ENCODE data around the gene WDHD1. TPM values are rescaled to one million over a fixed set of nuclear protein-coding genes. Genes with fewer than 3 reads are reported as not detected.

Gene WDHD1
- total and polyA plus RNA-seq, 2 of the 8 experiments (the other 6 are each of a cell fraction or from before 2014, with no cell fraction given), result 17.8 to 87.9 TPM

GRCh38 chr14:54891471-54892245, 135.2 kb downstream of the WDHD1 start:
- Histone ChIP-seq H3K23ac (ENCODE audit: insufficient read length) (no peak overlapping the region), H3K4me3 (ENCODE audit: extremely low read depth in 1 of 4, insufficient read depth in 2 of 4, low read depth in 3 of 4, low read length in 4 of 4) (no peak overlapping the region), H3K4me2 (ENCODE audit: insufficient read depth in 1 of 2, low read depth in 2 of 2, low read length in 2 of 2) (no peak overlapping the region; a peak in 1 of 4 replicates), H2BK15ac (ENCODE audit: low read length) (no peak overlapping the region), H3K14ac (ENCODE audit: insufficient read length) (no peak overlapping the region), H4K8ac (ENCODE audit: extremely low read depth, insufficient read depth, low read length) (no peak overlapping the region), H2BK12ac (ENCODE audit: low read depth, low read length) (no peak overlapping the region), H3K27me3 (replicated peaks in 1 of 4; ENCODE audit: control insufficient read depth in 3 of 4, extremely low read depth in 1 of 4, insufficient read depth in 3 of 4, low read length in 3 of 4) (no peaks in the 10 kb centered on the region), H3K9ac (replicated peaks in 1 of 4; ENCODE audit: extremely low read depth in 1 of 4, low read depth in 3 of 4, low read length in 3 of 4) (no peak overlapping the region), H2BK5ac (ENCODE audit: low read depth, low read length) (no peak overlapping the region), H3K79me2 (ENCODE audit: control insufficient read depth in 1 of 2, insufficient read depth in 2 of 2, low read length in 2 of 2) (no peaks in the 10 kb centered on the region), H3K9me3 (ENCODE audit: insufficient read depth in 2 of 2, low read depth in 1 of 2, low read length in 1 of 2) (no peaks in the 10 kb centered on the region), H2AFZ (ENCODE audit: low read length) (no peak overlapping the region), H2BK120ac (replicated peaks; ENCODE audit: low read depth, low read length) (no peak overlapping the region), H3K27ac (ENCODE audit: low read depth, low read length) (no peak overlapping the region), H3K36me3 (ENCODE audit: control insufficient read depth in 2 of 4, insufficient read depth in 4 of 4, low read length in 3 of 4) (no peaks in the 10 kb centered on the region), H3K56ac (replicated peaks; ENCODE audit: insufficient read length, low read depth, low read length) (no peak overlapping the region), H3K79me1 (ENCODE audit: low read depth, low read length) (no peaks in the 10 kb centered on the region), H4K20me1 (replicated peaks in 1 of 2; ENCODE audit: control insufficient read depth in 1 of 2, insufficient read depth in 2 of 2, low read length in 2 of 2) (peaks cover 0 to 2% of the 10 kb centered on the region in 2 experiments), H4K5ac (ENCODE audit: insufficient read length, low read depth, low read length) (no peak overlapping the region), H3K23me2 (ENCODE audit: low read depth, low read length) (no peaks in the 10 kb centered on the region), H3K4me1 (replicated peaks in 1 of 4; ENCODE audit: control insufficient read depth in 3 of 4, insufficient read depth in 4 of 4, low read length in 3 of 4) (peaks cover 0 to 6% (median 3%) of the 10 kb centered on the region in 4 experiments; a peak in 3 of 7 replicates), H3K4ac (replicated peaks; ENCODE audit: insufficient read length, low read depth, low read length) (no peak overlapping the region), H3K18ac (ENCODE audit: extremely low read depth, low read length) (no peak overlapping the region), H4K91ac (replicated peaks; ENCODE audit: insufficient read length, low read length) (no peak overlapping the region), H2AK5ac (ENCODE audit: low read depth, low read length) (no peak overlapping the region), H2BK20ac (ENCODE audit: low read length) (no peak overlapping the region)
- 84% methylated on average over 10 of the region's 10 CpGs; no CpG with 5 or more reads in 1 of the 2 experiments for WGBS, 2 experiments (ENCODE audit: extremely low coverage in 1 of 2, insufficient coverage in 1 of 2, insufficient read length in 1 of 2, insufficient replicate concordance in 2 of 2, low coverage in 1 of 2, low lambda C conversion rate in 2 of 2, missing lambda C conversion rate in 1 of 2)
- POLR2A ChIA-PET (ENCODE audit: partially characterized antibody), result interaction anchor here (2.3 kb wide), 1 partner anchor 11 kb away, joined by 9 read pairs; the partner anchor contains the start of gene GCH1
- FAIRE-seq (no peak), DNase-seq (ENCODE audit: low read depth in 1 of 2, low spot score in 2 of 2) (no peak)
- CTCF ChIA-PET (ENCODE audit: partially characterized antibody), result interaction anchor here (0.8 to 2.8 kb wide), 9 partner anchors 9 to 82 kb away, joined by 3 to 16 read pairs (median 4); no protein-coding TSS in a partner anchor
- TF ChIP-seq RAD21 (IDR thresholded peaks at IDR 0.05 in 1 of 2, conservative IDR thresholded peaks at IDR 0.05 in 1 of 2; ENCODE audit: low read depth in 2 of 2, low read length in 2 of 2), result no peak
- TF ChIP-seq KDM5A (IDR thresholded peaks at IDR 0.05; ENCODE audit: low read length), result no peak
- TF ChIP-seq HDAC6 (IDR thresholded peaks at IDR 0.05; ENCODE audit: low read depth, low read length), result no peak
- no peak; the same call in 1 of the 2 replicates for TF ChIP-seq MAFK (IDR thresholded peaks at IDR 0.05; ENCODE audit: low read depth, low read length)
- TF ChIP-seq, protein P1, sequence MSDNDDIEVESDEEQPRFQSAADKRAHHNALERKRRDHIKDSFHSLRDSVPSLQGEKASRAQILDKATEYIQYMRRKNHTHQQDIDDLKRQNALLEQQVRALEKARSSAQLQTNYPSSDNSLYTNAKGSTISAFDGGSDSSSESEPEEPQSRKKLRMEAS (IDR thresholded peaks at IDR 0.05), result no peak

Data from H1 (cell line).